HEK293T (cell line): ENCODE measurements around the gene HBA2.

Experiments used
- ARNT ChIP-seq: fragments of 450-650 bp; IDR thresholded peaks from 2 replicates; pipeline ENCODE4 v1.6.1; 2017; ENCODE audit warnings: mild to moderate bottlenecking
- CTBP1 ChIP-seq: fragments of 450-650 bp; IDR thresholded peaks from 2 replicates; pipeline ENCODE4 v1.6.1; 2016; ENCODE audit warnings: borderline replicate concordance
- ELF4 ChIP-seq: fragments of 450-650 bp; IDR thresholded peaks from 2 replicates; pipeline ENCODE4 v1.6.1; 2017; ENCODE audit warnings: antibody characterized with exemption
- FOXA1 ChIP-seq: fragments of 450-650 bp; IDR thresholded peaks from 2 replicates; pipeline ENCODE4 v1.6.1; 2016; ENCODE audit warnings: mild to moderate bottlenecking
- NFRKB ChIP-seq: fragments of 450-650 bp; IDR thresholded peaks from 2 replicates; pipeline ENCODE4 v1.6.1; 2016; ENCODE audit warnings: mild to moderate bottlenecking, moderate library complexity
- SP1 ChIP-seq: fragments of 450-650 bp; IDR thresholded peaks from 2 replicates; pipeline ENCODE4 v1.6.1; 2017
- SUZ12 ChIP-seq: fragments of 450-650 bp; IDR thresholded peaks from 2 replicates; pipeline ENCODE4 v1.6.1; 2016; ENCODE audit warnings: mild to moderate bottlenecking
- TARDBP ChIP-seq: fragments of 450-650 bp; IDR thresholded peaks from 2 replicates; pipeline ENCODE4 v1.6.1; 2016
- ZNF384 ChIP-seq: fragments of 450-650 bp; IDR thresholded peaks from 2 replicates; pipeline ENCODE4 v1.6.1; 2016

DNA sequence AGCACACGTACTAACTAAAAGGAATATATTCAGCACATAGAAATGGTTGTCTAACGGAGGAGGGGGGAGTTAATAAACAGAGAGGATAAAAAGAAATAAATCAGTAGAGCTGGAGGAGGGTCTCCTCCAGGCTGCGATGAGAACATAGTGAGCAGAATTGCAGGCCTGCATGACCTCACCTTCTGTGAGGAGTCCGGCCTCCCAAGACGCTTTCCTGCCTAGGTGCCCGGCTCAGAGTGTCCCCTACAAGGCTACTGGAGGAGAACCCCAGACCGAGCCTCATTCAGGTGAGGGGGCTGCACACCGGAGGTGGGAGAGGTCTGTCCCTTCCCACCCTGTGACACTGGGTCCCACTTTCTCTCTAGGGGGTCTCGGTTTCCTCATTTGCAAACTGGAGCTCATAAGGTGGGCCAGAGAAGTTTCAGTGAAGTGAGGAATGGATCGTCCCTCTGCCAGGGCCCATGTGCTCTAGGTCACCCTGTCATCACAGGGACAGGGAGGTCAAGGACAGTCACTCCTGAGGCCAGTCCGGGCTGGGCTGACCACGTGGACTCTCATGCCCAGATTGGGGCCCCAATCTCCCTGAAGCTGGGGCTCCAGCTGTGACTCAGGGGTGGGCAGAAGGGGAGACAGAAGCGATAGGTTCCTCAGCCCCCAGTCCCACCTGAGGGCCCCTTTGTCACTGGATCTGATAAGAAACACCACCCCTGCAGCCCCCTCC lies 10.2 kb upstream of the HBA2 start:
- no peak for TF ChIP-seq ELF4
- no peak for TF ChIP-seq NFRKB
- TF ChIP-seq ARNT, result no peak
- no peak for TF ChIP-seq ZNF384
- no peak for TF ChIP-seq FOXA1
- no peak for TF ChIP-seq SP1
- TF ChIP-seq CTBP1, result no peak
- no peak for TF ChIP-seq TARDBP
- no peak for TF ChIP-seq SUZ12
